Fibroblast of mammary gland (primary cell): Measurements from ENCODE around the gene STX2.
A peak's percentile ranks its signal among the peaks of the same experiment; 100 is the strongest.

ENCODE experiments used
- DNase-seq: peaks from one replicate; pipeline ENCODE4 v3.0.0-alpha.2; 2010; ENCODE audit warnings: low read depth
- H3K4me3 ChIP-seq: 2 replicates; pipeline ENCODE4 v1.5.1; 2011; ENCODE audit warnings: low read depth, mild to moderate bottlenecking, low read length, moderate library complexity; ENCODE audit not compliant: control insufficient read depth
- TF ChIP-seq, protein P1 (sequence below): conservative IDR thresholded peaks from 2 replicates; pipeline ENCODE4 v1.5.1; 2011; ENCODE audit warnings: low read depth, low read length, inconsistent platforms; ENCODE audit not compliant: control insufficient read depth, insufficient read depth

The STX2 gene

DNA sequence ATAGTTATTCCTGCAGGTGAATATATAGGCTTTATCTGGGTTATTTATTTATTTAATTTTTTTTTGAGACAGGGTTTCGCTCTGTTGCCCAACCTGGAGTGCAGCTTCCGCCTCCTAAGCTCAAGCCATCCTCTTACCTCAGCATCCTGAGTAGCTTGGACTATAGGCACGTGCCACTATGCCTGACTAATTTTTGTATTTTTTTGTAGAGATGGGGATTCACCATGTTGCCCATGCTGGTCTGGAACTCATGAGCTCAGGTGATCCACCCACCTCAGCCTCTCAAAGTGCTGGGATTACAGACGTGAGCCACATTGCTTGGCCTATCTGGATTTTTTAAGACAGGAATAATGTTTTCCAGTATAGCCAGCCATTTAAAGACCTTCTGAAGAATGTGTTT, 34.8 kb upstream of the STX2 start:
- peak; percentile 7 for DNase-seq
- peak overlapping the region; percentile 94 for H3K4me3 ChIP-seq
- TF ChIP-seq, protein P1, sequence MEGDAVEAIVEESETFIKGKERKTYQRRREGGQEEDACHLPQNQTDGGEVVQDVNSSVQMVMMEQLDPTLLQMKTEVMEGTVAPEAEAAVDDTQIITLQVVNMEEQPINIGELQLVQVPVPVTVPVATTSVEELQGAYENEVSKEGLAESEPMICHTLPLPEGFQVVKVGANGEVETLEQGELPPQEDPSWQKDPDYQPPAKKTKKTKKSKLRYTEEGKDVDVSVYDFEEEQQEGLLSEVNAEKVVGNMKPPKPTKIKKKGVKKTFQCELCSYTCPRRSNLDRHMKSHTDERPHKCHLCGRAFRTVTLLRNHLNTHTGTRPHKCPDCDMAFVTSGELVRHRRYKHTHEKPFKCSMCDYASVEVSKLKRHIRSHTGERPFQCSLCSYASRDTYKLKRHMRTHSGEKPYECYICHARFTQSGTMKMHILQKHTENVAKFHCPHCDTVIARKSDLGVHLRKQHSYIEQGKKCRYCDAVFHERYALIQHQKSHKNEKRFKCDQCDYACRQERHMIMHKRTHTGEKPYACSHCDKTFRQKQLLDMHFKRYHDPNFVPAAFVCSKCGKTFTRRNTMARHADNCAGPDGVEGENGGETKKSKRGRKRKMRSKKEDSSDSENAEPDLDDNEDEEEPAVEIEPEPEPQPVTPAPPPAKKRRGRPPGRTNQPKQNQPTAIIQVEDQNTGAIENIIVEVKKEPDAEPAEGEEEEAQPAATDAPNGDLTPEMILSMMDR: no peak

DNA sequence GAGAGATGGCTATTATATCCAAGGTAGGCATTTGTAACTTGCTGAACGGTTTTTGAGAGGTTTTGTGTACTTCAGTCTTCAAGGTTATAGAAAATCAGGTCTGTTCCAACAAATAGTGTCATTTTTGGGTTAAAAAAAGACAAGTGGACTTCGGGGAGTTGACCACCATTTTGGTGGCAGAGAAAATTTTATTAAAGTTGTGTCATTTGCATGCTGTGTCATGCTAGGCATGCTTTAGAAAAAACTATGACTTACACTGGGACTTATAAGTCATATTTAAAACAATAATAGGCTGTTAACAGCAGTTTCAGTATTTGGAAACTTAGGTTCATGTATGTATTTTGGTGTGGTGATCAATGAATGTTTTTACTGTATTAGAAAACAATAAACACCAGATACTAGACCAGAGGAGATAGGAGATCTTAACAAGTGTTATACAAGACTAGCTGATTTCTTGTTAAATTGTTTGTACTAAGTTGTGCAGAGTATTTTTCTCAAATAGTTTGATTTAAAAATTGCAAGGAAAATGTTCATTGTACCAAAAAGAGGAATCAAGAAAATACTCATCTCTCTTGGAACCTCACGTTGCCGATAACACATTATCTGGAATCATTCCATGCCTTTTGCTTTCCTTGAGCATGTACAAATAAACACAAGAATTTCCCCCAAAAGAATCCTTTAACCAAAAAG, 34.2 kb upstream of the STX2 start:
- peak overlapping the region; percentile 94 for H3K4me3 ChIP-seq
- DNase-seq: peak; percentile 12
- TF ChIP-seq, protein P1: no peak

DNA sequence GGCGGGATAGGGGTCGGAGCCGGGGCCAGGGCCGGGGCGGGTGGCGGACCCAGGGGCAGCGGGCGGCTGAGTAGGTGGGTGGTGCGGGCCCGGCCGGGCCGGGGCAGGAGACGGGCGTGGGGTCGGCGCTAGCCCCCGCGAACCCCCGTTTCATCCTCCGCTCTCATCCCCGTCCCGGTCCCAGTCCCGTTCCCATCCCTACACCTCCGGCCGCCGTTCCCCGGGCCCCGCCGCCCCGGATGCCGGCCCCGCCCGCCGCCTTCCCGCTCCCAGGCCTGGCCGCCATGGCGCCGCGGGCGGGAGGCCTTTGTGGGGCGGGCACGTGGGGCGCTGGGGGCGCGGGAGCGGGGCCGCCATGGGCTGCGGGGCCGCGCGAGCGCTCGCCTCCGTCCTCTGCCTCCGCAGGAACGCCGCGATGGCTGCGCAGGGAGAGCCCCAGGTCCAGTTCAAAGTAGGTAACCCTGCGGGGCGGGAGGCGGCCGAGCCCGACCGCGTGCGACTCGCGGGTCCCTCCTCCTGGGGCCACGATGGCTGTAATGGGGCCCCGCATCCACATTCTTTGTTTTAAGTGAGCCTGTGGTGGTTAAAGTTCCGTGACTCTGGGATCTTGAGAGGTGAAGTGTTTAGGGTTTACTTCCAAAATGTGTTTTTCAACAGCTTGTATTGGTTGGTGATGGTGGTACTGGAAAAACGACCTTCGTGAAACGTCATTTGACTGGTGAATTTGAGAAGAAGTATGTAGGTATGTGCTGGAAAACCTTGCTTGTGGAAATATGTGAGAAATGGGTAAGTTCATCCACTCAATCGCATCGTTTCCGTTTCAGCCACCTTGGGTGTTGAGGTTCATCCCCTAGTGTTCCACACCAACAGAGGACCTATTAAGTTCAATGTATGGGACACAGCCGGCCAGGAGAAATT, 33.4 kb upstream of the STX2 start:
- peak overlapping the region; percentile 94 for H3K4me3 ChIP-seq
- DNase-seq: no peak
- TF ChIP-seq, protein P1: no peak

DNA sequence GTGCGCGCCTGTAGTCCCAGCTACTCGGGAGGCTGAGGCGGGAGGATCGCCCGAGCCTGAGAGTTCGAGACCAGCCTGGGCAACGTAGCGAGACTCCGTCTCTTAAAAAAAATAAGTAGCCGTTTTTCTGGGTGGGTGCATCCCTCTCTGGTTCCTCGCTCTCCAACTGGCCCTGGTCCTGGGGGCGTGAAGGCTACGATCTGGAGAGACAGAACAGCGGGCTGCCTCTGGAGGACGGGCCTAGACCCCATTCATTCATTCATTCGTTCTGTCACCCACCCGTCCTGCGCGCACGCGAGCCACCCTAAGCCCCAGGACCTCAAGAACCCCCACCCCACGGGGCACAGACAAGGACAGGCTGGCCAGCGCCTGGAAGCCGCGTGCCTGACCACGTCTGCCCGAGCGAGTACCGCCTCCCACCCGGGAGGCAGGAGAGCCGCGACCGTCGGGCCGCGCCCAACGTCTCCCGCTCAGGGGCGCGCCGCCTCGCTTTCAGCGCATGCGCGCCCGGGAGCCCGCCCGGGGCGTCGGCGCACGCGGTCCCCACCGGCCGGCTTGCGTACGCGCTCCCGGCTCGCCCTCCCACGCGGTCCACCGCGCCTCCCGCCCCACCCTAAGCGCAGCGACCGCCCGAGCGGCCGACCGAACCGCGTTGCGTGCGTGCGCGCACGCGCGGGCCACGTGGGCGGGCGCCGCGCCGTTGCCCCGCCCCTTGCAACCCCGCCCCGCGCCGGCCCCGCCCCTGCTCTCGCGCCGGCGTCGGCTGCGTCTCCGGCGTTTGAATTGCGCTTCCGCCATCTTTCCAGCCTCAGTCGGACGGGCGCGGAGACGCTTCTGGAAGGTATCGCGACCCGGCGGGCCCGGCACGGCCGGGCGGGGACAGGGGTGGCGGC, 32.5 kb upstream of the STX2 start, which contains the start of gene RAN:
TSS of gene RAN (plus strand) at position 781 of the 893 bp plus-strand sequence. CDS start 528 bp downstream, outside the sequence.
- TF ChIP-seq, protein P1: no peak
- H3K4me3 ChIP-seq: peak within 1 kb of the TSS; percentile 94
- DNase-seq: peak; percentile 91

DNA sequence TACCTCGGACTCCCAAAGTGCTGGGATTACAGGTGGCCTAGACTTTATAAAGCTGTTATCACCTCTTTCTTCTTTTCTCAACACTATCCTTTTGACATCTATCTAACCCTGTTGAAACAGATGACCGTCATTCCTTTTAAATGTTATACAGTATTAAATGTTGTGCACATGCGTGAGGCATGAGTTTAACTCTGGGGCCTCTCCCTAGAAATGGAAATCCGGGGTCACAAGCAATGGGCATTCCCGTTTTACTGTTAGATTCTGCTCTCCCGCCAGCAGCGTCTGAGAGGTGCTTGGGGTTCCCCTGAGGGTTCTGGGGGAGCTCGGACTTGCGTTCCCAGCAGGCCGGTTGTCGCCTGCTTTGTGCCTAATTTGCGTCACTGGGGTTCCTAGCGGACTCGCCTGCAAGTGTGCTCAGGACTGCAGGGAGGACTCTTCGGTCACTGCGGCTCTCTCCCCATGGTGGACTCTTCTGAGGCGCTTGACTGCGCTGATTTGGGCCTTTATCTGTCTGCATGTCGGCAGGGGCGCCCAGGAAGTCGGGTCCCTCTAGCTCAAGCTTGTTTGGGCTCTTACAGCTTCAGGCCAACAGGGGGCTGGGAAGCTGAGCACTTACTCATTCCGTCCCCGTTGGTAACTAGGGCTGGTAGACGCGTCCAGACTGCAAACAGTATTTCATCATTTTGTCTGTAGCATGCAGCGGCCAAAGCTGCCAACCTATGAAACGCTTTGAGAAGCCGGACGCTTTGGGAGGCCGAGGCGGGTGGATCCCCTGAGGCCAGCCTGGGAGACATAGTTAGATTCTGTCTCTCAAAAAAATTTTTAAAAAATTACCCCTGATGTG, 31.6 kb upstream of the STX2 start:
- H3K4me3 ChIP-seq: peak overlapping the region; percentile 48
- TF ChIP-seq, protein P1: peak; percentile 77
- peak; percentile 98 for DNase-seq
